Activated B cell treated with CpG ODN at 0.5 μM for 24 hours (primary cell): ENCODE measurements around the gene ACTR1A. TPM values are rescaled to one million over a fixed set of nuclear protein-coding genes. Genes with fewer than 3 reads are reported as not detected.

ENCODE experiments used
- ATAC-seq: fragments of 200-7000 bp; cut with Tn5 transposase; one replicate; pipeline ENCODE4 v1.10.0; 2021; ENCODE audit warnings: low read depth, mild to moderate bottlenecking, moderate library complexity
- CTCF ChIA-PET: fragments of 350-600 bp; sonication (Branson Sonifier 250); formaldehyde crosslinking; loops from one replicate; lab custom pipeline; 2021; ENCODE audit warnings: antibody characterized with exemption; lab: Charles Lee
- POLR2A ChIA-PET: fragments of 350-600 bp; sonication (Branson Sonifier 250); formaldehyde crosslinking; loops from one replicate; lab custom pipeline; 2021; ENCODE audit warnings: antibody characterized with exemption; lab: Charles Lee
- DNase-seq: peaks from one replicate; pipeline ENCODE4 v3.0.0; 2022
- H3K27ac Mint-ChIP-seq: one replicate; pipeline ENCODE4 v1.8.0; 2020; ENCODE audit warnings: mixed read lengths
- H3K27me3 Mint-ChIP-seq: one replicate; pipeline ENCODE4 v1.8.0; 2021; ENCODE audit warnings: mixed read lengths
- H3K36me3 Mint-ChIP-seq: one replicate; pipeline ENCODE4 v1.8.0; 2021; ENCODE audit warnings: low read depth, mixed read lengths
- H3K4me1 Mint-ChIP-seq: one replicate; pipeline ENCODE4 v1.8.0; 2021; ENCODE audit warnings: mixed read lengths
- H3K4me3 Mint-ChIP-seq: one replicate; pipeline ENCODE4 v1.8.0; 2020; ENCODE audit warnings: mild to moderate bottlenecking, mixed read lengths
- H3K9me3 Mint-ChIP-seq: one replicate; pipeline ENCODE4 v1.8.0; 2020; ENCODE audit warnings: mixed read lengths
- intact Hi-C: fragments of 100-400 bp; cut with micrococcal nuclease; formaldehyde crosslinking; loops from one replicate; pipeline ENCODE4 v1.15.1; 2024
- total RNA-seq: library from RNA; stranded (reverse); gene quantifications from 2 replicates; pipeline ENCODE4 v1.2.3, GENCODE V29; 2022
- TF ChIP-seq, protein P1 (sequence below): fragments of 200-600 bp; IDR thresholded peaks from one replicate; pipeline ENCODE4 v1.8.0; 2022; ENCODE audit warnings: antibody characterized with exemption, mild to moderate bottlenecking

Gene ACTR1A
- total RNA-seq, result 55.1 and 71.9 TPM in 2 replicates

DNA sequence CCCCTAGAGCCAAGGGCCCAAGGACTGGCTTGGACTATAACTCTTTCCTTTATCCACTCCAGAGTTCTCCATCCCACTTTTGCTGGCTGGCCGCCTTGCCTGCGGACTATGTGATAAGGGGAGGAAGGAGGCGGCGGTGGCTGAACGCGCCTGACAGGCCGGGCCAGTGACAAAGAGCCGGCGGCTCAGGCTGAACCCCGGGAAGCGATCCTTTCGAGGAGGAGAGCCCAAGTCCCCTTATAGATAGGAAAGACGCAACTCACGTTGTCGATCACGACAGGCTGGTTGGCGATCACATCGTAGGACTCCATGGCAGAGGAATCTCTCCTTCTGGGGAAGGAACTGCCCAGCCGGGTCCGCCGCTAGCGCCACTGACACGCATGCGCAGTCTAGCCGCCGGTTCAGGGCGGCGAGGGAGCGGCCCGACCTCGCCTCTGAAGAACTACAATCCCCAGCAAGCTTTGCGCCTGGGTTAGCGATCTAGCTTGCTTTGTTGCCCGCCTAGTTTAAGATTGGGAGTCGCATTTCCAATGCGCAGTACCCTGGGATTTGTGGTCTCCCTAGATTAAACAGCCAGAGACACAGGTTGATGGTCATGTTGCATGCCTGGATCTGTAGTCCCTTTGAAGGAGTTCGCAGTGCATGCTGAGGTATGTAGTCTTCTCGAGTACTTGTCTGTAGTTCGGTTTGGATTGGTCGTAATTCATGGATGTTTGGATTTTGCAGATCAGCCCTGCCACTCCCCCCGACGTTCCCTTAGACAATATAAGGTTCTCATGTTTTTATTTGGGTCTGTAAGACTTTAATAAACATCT lies at the start of gene ACTR1A:
Gene ACTR1A, minus strand, starts transcription at position 376 of the 815 bp plus-strand sequence. Its CDS starts 65 bp downstream, at position 311.
- DNase-seq, result peak; percentile 90
- Mint-ChIP-seq H3K36me3 (peaks cover 4% of the 10 kb centered on the region), H3K9me3 (no peaks in the 10 kb centered on the region), H3K27me3 (no peaks in the 10 kb centered on the region), H3K4me1 (peaks cover 23% of the 10 kb centered on the region), H3K4me3 (no peak within 1 kb of the TSS), H3K27ac (no peak within 1 kb of the TSS)
- intact Hi-C loops, result loop anchor here (1.0 to 10.0 kb wide), 20 partner anchors 10 to 1968 kb away; partner anchors contain the start of genes ARL3, BORCS7, BTRC and GBF1
- ATAC-seq, result peak; percentile 41
- ChIA-PET CTCF (interaction anchor here (1.0 to 4.0 kb wide), 6 partner anchors 9 to 333 kb away, joined by 3 to 47 read pairs (median 4); no protein-coding TSS in a partner anchor), POLR2A (interaction anchor here (0.5 to 3.4 kb wide), 17 partner anchors 9 to 257 kb away, joined by 3 to 29 read pairs (median 4); partner anchors contain the start of genes C10orf95, CUEDC2, FBXL15 and GBF1)
- TF ChIP-seq, protein P1, sequence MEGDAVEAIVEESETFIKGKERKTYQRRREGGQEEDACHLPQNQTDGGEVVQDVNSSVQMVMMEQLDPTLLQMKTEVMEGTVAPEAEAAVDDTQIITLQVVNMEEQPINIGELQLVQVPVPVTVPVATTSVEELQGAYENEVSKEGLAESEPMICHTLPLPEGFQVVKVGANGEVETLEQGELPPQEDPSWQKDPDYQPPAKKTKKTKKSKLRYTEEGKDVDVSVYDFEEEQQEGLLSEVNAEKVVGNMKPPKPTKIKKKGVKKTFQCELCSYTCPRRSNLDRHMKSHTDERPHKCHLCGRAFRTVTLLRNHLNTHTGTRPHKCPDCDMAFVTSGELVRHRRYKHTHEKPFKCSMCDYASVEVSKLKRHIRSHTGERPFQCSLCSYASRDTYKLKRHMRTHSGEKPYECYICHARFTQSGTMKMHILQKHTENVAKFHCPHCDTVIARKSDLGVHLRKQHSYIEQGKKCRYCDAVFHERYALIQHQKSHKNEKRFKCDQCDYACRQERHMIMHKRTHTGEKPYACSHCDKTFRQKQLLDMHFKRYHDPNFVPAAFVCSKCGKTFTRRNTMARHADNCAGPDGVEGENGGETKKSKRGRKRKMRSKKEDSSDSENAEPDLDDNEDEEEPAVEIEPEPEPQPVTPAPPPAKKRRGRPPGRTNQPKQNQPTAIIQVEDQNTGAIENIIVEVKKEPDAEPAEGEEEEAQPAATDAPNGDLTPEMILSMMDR, result no peak

DNA sequence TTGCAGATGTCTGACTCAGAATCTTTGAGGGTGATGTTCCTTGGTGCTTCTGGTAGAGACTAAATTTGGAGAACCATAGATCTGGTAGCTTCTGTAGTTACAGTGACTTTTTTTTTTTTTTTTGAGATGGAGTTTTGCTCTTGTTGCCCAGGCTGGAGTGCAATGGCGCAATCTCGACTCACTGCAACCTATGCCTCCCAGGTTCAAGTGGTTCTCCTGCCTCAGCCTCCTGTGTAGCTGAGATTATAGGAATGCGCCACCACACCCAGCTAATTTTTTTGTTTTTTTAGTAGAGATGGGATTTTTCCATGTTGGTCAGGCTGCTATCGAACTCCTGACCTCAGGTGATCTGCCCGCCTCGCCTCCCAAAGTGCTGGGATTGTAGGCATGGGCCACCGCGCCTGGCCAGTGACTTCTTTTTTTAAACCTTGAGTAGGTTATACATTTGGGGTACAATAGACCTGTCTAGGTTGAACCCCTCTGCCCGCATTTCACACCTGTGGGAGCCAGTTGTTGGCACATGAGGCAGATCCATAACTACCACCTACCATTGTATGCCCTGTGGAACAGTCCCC lies 48.2 kb upstream of the ACTR1A start:
- H3K27ac Mint-ChIP-seq, result no peak overlapping the region
- DNase-seq (no peak), ATAC-seq (no peak)
- H3K36me3 Mint-ChIP-seq, result peaks cover 23% of the 10 kb centered on the region
- ChIA-PET POLR2A (interaction anchor here (0.6 kb wide), 2 partner anchors 152 to 1359 kb away, joined by 3 to 4 read pairs; no protein-coding TSS in a partner anchor), CTCF (no interaction called here)
- TF ChIP-seq, protein P1, result no peak
- peaks cover 1% of the 10 kb centered on the region for H3K4me1 Mint-ChIP-seq
- intact Hi-C loops, result no loop called here
- no peak overlapping the region for H3K4me3 Mint-ChIP-seq
- H3K9me3 Mint-ChIP-seq, result no peaks in the 10 kb centered on the region
- no peaks in the 10 kb centered on the region for H3K27me3 Mint-ChIP-seq

DNA sequence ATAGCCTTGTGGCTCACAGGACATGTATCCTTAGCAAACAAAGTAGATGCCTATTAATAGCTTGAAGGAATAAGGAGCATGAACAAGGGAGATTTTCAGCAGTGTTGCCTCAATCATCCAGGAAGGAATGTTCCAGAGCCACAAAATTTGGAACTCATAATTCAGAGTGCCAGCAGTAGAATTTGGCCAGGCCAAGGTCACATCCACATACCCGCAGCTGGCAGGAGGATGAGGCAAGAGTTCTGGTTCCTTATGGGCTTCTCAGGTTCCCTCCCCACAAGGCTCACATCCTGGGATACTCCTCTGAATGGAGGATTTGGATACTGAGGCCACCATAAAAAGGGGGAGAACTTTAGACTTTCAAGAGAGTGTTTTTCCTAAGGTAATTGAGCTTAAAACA lies 47.0 kb upstream of the ACTR1A start:
- CTCF ChIA-PET, result no interaction called here
- TF ChIP-seq, protein P1, result no peak
- POLR2A ChIA-PET, result no interaction called here

DNA sequence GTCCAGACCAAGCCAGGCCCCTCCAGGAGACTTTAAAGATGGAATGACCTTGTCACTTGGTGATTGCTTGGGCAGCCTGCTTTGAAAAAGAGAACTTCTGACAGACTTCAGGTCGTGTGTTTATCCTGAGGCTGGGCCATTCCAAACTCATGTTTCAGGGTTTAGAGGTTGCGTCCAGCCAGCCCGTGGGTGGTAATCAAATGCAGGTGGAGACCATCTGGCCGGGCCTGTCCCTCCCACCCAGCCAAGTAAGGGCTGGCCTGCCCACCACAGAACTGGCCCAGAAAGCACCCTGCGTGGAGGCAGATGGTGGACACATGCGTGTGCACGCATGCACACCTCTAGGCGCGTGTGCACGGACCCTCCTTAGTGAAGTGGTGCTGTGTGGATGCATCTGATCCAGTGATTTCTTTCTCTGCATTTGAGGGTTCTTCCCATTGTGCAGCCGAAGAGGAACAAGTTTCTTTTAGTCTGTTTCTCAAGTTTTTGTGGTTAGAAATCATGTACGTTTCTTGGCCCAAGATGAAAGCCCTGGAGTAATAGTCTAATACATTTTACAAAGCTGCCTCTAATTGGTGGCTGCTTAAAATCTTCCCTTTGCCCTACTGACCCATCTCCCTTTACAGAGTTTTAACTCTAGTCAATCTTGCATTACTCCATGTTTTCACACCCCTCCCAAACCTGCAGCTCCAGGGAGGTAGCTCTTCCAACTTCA lies 44.3 kb upstream of the ACTR1A start:
- Mint-ChIP-seq H3K27ac (no peak overlapping the region), H3K4me3 (no peak overlapping the region), H3K4me1 (peaks cover 7% of the 10 kb centered on the region), H3K36me3 (peaks cover 15% of the 10 kb centered on the region), H3K27me3 (no peaks in the 10 kb centered on the region), H3K9me3 (no peaks in the 10 kb centered on the region)
- ATAC-seq (no peak), DNase-seq (no peak)
- POLR2A ChIA-PET, result interaction anchor here (0.9 kb wide), 1 partner anchor 13 kb away, joined by 3 read pairs; no protein-coding TSS in a partner anchor
- intact Hi-C loops, result no loop called here
- TF ChIP-seq, protein P1, result no peak
- CTCF ChIA-PET, result interaction anchor here (1.1 kb wide), 1 partner anchor 706 kb away, joined by 3 read pairs; no protein-coding TSS in a partner anchor

More for the DNA sequence above, 47.0 kb upstream of the ACTR1A start:
- Mint-ChIP-seq H3K27ac (no peak overlapping the region), H3K9me3 (no peaks in the 10 kb centered on the region), H3K4me1 (peaks cover 7% of the 10 kb centered on the region), H3K27me3 (no peaks in the 10 kb centered on the region), H3K4me3 (no peak overlapping the region), H3K36me3 (peaks cover 23% of the 10 kb centered on the region)
- intact Hi-C loops, result no loop called here
- DNase-seq (no peak), ATAC-seq (no peak)
